Calu3 (cell line): ENCODE measurements around the gene PRKN. TPM values are rescaled to one million over a fixed set of nuclear protein-coding genes. Genes with fewer than 3 reads are reported as not detected.

Experiments
- BruUV-seq: library from RNA; stranded (reverse); fragments of 400-500 nt; replicated peaks from 2 replicates; lab custom pipeline; 2021; lab: Mats Ljungman, UMichigan
- CTCF ChIA-PET: fragments of 300-600 bp; sonication (Branson Sonifier 250); formaldehyde crosslinking; loops from one replicate; lab custom pipeline; 2022; ENCODE audit warnings: antibody characterized with exemption; lab: Charles Lee
- DNase-seq: peaks from one replicate; pipeline ENCODE4 v3.0.0; 2022
- H3K27ac Mint-ChIP-seq: one replicate; pipeline ENCODE4 v1.8.0; 2022; ENCODE audit warnings: mixed read lengths; ENCODE audit not compliant: unreplicated experiment
- H3K27me3 Mint-ChIP-seq: one replicate; pipeline ENCODE4 v1.8.0; 2022; ENCODE audit warnings: mixed read lengths; ENCODE audit not compliant: unreplicated experiment
- H3K36me3 Mint-ChIP-seq: one replicate; pipeline ENCODE4 v1.8.0; 2022; ENCODE audit warnings: mild to moderate bottlenecking, moderate library complexity, mixed read lengths; ENCODE audit not compliant: insufficient read depth, unreplicated experiment
- H3K4me1 Mint-ChIP-seq: one replicate; pipeline ENCODE4 v1.8.0; 2022; ENCODE audit warnings: mild to moderate bottlenecking, low read depth, mixed read lengths; ENCODE audit not compliant: unreplicated experiment
- H3K4me3 Mint-ChIP-seq: one replicate; pipeline ENCODE4 v1.8.0; 2022; ENCODE audit warnings: mild to moderate bottlenecking, low read depth, moderate library complexity, mixed read lengths; ENCODE audit not compliant: unreplicated experiment
- H3K9me3 Mint-ChIP-seq: one replicate; pipeline ENCODE4 v1.8.0; 2022; ENCODE audit warnings: low read depth, mixed read lengths; ENCODE audit not compliant: unreplicated experiment
- CTCF ChIP-seq: fragments of 200-600 bp; IDR thresholded peaks from one replicate; pipeline ENCODE4 v1.8.0; 2022; ENCODE audit warnings: antibody characterized with exemption; ENCODE audit not compliant: unreplicated experiment
- intact Hi-C: fragments of 100-400 bp; cut with micrococcal nuclease; formaldehyde crosslinking; loops from one replicate; pipeline ENCODE4 v1.10.0; 2022; ENCODE audit not compliant: unreplicated experiment
- total RNA-seq: library from RNA; stranded (reverse); gene quantifications from 2 replicates; pipeline ENCODE4 v1.2.3, GENCODE V29; 2022

The PRKN gene
- total RNA-seq, 1 experiment from 2014 or later: 3.8 TPM

- no peaks in the 10 kb centered on the region for H3K4me1 Mint-ChIP-seq
- H3K27me3 Mint-ChIP-seq: no peaks in the 10 kb centered on the region
- H3K9me3 Mint-ChIP-seq: no peaks in the 10 kb centered on the region
- CTCF ChIA-PET: no interaction called here
- intact Hi-C loops: no loop called here
- no peak overlapping the region for H3K4me3 Mint-ChIP-seq
- no TSS peak for BruUV-seq
- TF ChIP-seq CTCF: no peak
- no peak for DNase-seq
- H3K36me3 Mint-ChIP-seq: no peaks in the 10 kb centered on the region
- no peak overlapping the region for H3K27ac Mint-ChIP-seq
Observed at GRCh38 chr6:162491637-162492036, 235.9 kb downstream of the PRKN start.

GRCh38 chr6:162489101-162489976, 238.2 kb downstream of the PRKN start:
- TF ChIP-seq CTCF: no peak
- Mint-ChIP-seq H3K27ac (no peak overlapping the region), H3K9me3 (no peaks in the 10 kb centered on the region), H3K4me1 (no peaks in the 10 kb centered on the region), H3K27me3 (no peaks in the 10 kb centered on the region), H3K4me3 (no peak overlapping the region), H3K36me3 (no peaks in the 10 kb centered on the region)
- CTCF ChIA-PET: no interaction called here
- intact Hi-C loops: no loop called here
- no TSS peak for BruUV-seq
- no peak for DNase-seq

- TF ChIP-seq CTCF: no peak
- Mint-ChIP-seq H3K9me3 (no peaks in the 10 kb centered on the region), H3K4me1 (no peaks in the 10 kb centered on the region), H3K36me3 (no peaks in the 10 kb centered on the region), H3K27ac (no peak overlapping the region), H3K4me3 (no peak overlapping the region), H3K27me3 (no peaks in the 10 kb centered on the region)
- CTCF ChIA-PET: no interaction called here
- intact Hi-C loops: no loop called here
- DNase-seq: no peak
- no TSS peak for BruUV-seq
Observed at GRCh38 chr6:162488444-162488843, 239.1 kb downstream of the PRKN start.

- no peak for TF ChIP-seq CTCF
- no TSS peak for BruUV-seq
- no peak overlapping the region for H3K4me3 Mint-ChIP-seq
- H3K4me1 Mint-ChIP-seq: no peaks in the 10 kb centered on the region
- no peaks in the 10 kb centered on the region for H3K36me3 Mint-ChIP-seq
- DNase-seq: no peak
- no peaks in the 10 kb centered on the region for H3K9me3 Mint-ChIP-seq
- CTCF ChIA-PET: no interaction called here
- no peaks in the 10 kb centered on the region for H3K27me3 Mint-ChIP-seq
- intact Hi-C loops: no loop called here
- no peak overlapping the region for H3K27ac Mint-ChIP-seq
Observed at GRCh38 chr6:162485464-162485863, 242.1 kb downstream of the PRKN start.
